Measurements from ENCODE around the gene CDK5RAP2. TPM values are rescaled to one million over a fixed set of nuclear protein-coding genes. Genes with fewer than 3 reads are reported as not detected.

CDK5RAP2 gene
- total RNA-seq, 1 experiment from 2014 or later, result 82.7 TPM

GRCh38 chr9:120388003-120388855 lies 191.7 kb downstream of the CDK5RAP2 start:
- DNase-seq (ENCODE audit: extremely low read depth, low read depth), result peak; percentile 63

- peak; percentile 54 for DNase-seq (ENCODE audit: extremely low read depth, low read depth)
Measured at GRCh38 chr9:120387257-120388002, 192.5 kb downstream of the CDK5RAP2 start.

GRCh38 chr9:120386390-120387131 lies 193.4 kb downstream of the CDK5RAP2 start:
- no peak for DNase-seq (ENCODE audit: extremely low read depth, low read depth)

- DNase-seq (ENCODE audit: extremely low read depth, low read depth), result no peak
Measured at GRCh38 chr9:120385606-120386389, 194.2 kb downstream of the CDK5RAP2 start.

GRCh38 chr9:120384925-120385272 lies 195.1 kb downstream of the CDK5RAP2 start:
- DNase-seq (ENCODE audit: extremely low read depth, low read depth), result no peak

- DNase-seq (ENCODE audit: extremely low read depth, low read depth), result no peak
Measured at GRCh38 chr9:120383999-120384924, 195.7 kb downstream of the CDK5RAP2 start.

DNA sequence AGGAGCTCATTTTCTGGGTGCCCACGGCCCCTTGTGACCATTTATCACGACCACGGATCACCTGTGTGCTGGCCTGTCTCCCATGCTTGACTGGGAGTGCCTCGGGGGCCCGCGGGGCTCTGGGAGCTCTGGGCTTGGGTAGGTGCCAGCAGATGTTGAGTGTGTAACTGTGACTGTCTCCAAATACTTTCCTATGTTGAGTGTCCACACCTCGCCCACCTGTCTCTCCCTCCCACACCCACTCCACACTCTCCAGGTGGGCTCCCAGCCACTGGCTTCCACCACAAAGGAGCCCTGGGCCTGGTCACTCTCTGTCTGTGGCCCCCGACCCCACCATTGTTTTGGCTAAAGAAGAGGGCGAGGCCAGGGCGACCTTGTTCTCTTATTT lies 196.4 kb downstream of the CDK5RAP2 start:
- no peak for DNase-seq (ENCODE audit: extremely low read depth, low read depth)

DNA sequence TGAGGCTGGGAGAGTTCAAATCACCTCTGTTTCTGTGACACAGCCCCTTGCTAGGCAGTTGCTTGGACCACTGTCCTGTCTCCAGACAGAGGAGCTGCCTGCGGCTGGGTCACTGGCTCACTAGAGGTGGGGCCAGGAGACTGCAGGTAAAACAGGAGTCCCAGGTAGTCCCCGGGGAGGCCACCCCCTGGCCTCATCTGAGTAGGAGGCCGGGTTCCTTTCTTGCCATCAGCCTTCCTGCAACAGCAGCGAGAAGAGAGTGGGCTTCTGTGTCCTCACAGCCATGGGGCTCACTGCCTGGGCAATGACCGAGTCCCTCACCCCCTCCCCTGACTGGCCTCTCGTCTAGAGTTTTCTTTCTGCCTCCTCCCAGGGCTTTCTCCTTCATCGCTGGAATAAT lies 197.5 kb downstream of the CDK5RAP2 start:
- no peak for DNase-seq (ENCODE audit: extremely low read depth, low read depth)

DNA sequence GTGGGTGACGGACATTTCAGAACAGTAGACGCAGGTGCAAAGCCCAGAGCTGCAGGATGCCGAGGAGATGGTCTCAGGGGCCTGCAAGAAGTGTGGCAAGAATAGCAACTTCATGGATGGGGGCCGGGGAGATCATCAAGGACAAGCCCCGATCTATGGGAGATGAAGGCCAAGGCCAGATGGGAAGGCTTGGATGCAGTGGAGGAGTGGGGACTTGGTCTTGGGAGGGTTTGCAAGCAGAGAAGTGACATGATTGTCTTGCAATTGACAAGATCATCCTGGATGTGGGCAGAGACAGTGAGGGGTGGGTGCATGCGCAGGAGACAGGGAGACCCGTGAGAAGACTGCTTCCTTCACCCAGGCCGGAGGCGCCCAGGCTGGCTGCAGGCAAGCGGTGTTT lies 198.1 kb downstream of the CDK5RAP2 start:
- no peak for DNase-seq (ENCODE audit: extremely low read depth, low read depth)

DNA sequence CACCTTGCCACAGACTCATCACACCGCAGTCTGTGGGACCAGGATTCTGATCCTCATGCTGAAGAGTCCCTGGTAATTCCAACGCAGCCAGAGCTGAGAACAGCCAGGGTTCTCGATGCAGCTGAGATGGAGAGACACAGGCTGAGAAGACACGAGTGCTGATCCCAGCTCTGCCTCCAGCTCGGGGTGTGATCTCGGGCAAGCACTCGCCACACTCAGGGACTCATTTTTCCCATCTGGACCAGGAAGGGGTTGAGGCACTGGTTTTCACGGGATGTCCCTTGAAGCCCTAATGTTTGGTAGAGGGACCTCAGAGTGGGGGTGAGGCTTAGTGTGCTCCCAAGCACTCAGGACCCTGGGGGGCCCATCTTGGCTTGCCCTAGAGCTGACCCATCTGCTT lies 200.4 kb downstream of the CDK5RAP2 start:
- no peak for DNase-seq (ENCODE audit: extremely low read depth, low read depth)

DNA sequence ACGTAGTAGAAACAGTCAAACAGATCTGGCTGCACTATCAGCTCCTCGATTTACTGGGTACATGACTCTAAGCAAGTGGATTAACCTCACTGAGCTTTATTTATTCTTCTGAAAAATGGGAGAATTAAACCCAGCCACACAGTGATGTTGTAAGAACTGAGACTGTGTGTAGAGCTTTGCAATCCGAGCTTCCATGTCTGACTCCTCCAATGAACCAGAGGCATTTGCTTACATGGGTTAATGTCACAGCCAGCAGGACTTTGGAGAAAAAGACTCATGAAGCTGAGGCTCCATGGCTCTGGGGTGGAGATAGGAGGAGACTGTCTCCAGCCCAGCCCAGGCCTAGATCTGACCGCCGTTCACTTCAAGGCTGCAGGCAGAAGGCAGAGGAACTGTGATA lies 201.3 kb downstream of the CDK5RAP2 start:
- no peak for DNase-seq (ENCODE audit: extremely low read depth, low read depth)

GRCh38 chr9:120377268-120378159 lies 202.5 kb downstream of the CDK5RAP2 start:
- DNase-seq (ENCODE audit: extremely low read depth, low read depth), result no peak

DNA sequence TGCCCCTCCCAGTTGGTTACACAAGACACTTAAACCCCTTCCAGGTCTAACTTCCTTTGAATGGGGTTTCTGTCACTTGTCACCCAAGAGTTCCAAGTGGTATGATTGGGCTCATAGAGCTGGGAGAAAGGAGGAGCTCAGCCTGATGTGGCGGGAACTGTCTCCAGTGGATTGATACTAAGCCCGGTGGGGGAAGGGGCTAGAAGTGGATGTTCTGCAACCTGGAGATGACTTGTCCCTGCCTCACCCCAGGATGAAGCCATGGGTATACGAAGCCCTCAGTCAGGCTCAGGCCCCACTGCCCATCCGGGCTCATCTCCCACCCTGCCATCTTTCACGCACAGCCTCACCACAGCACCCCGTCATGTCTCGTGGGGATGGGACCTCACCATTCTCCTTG lies 203.9 kb downstream of the CDK5RAP2 start:
- DNase-seq (ENCODE audit: extremely low read depth, low read depth), result no peak

DNA sequence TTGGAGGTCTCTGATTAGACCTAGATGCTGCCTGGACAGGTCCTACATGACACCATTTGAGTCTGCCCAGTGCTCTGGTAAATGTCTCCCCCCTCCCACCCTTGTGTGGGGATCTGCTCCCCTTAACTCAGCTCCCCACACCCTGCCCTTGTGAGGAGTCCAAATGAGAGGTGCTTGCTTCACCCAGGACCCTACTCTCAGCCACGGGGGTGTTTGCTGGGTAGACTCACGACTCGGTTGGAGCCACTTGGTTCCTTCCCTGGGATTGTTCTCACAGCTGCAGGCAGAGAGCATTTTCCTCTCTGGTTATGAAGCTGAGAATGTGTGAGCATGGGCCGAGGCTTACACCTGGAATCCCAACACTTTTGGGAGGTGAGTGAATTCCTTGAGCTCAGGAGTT lies 204.7 kb downstream of the CDK5RAP2 start:
- no peak for DNase-seq (ENCODE audit: extremely low read depth, low read depth)

DNA sequence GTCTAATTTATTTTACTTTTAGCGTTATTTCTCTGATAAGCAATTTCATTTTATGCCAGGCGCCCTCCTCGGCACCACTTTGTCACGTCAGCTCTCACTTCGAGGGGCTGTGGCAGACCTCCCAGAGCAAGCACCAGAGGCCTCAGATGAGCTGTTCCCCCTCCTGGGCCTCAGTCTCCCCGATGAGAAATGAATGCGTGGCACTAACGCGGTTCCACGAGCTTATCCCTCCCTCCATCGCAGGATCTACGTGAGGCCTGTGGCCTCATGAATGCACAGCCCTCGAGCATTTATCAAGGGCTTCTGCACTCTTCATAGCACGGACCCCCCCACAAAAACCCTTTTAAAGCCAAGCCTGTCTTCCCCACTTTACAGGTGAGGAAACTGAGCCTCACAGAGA lies 205.2 kb downstream of the CDK5RAP2 start:
- no peak for DNase-seq (ENCODE audit: extremely low read depth, low read depth)

GRCh38 chr9:120374239-120374638 lies 205.7 kb downstream of the CDK5RAP2 start:
- DNase-seq (ENCODE audit: extremely low read depth, low read depth), result no peak

GRCh38 chr9:120372040-120372439 lies 207.9 kb downstream of the CDK5RAP2 start:
- no peak for DNase-seq (ENCODE audit: extremely low read depth, low read depth)

DNA sequence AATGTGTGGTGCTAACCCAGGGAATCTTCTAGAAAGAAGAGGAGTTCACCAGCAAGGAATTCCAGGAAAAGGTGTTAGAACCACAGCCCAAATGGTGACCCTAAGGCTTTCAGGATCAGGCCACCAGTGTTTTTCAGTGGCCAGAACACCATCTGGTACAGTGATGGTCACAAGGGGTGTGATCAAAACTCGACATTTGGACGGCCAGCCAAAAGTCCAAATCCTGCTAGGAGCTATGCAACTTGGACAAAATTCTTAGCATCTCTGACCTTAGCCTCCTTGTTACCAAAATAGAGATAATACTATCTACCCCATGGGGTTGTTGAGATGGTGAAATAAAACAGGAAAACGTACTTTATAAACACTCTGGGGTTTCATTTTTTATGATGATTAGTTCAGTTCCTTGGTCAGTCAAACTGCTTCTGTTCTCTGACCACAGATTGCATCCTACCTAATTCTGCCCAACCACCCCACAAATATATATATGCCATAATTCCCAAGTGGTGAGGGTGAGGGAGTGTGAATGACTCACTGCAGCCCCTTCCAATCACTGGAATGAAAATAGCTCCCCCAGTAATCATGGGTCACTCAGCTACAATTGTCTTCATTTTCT lies 210.3 kb downstream of the CDK5RAP2 start:
- DNase-seq (ENCODE audit: extremely low read depth, low read depth), result no peak
